ENCODE measurements around the gene DHX16. TPM values are rescaled to one million over a fixed set of nuclear protein-coding genes. Genes with fewer than 3 reads are reported as not detected.
A peak's percentile ranks its signal among the peaks of the same experiment; 100 is the strongest.

Gene DHX16
- total RNA-seq, 1 experiment from 2014 or later = 34.8 TPM

DNA sequence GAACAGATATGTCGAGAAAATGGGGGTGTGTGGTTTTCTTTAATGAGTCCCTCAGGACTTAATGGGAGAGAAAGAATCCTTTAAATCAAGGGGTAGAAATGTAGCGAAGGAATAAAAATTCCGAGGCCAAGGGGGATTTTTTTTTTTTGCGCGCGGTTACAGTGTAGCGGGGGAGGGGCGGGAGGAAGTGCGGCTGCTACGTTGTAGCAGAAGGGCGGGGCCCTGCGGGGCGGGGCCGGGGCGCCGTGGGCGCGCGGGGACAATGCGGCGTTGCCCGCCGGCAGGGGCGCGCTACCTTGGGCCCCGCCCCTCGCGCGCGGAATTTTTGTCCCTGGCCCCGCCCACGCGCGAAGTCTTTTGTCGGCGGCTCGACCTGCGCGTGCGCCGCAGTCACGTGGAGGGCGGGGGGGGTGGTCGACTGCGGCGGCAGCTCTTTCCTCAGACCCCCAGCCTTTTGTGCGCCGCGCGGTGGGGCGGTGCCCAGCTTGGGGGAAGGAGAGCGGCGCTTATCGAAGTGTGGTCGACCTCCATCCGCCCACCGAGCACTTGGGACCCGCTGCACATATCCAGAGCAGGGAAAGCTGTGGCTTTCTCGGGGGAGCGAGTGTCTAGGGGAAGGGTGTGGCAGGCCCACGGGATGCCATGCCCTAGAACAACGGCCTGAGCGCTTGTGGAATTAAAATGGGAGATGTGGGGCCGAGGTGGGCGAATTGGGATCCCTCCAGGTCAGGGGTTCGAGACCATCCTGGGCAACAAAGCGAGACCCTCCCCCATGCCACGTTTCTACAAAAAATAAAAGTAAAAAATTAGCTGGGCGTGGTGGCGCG, 48.6 kb upstream of the DHX16 start:
- no peaks in the 10 kb centered on the region for H3K79me1 ChIP-seq (ENCODE audit: insufficient read depth, low read depth, low read length, poor library complexity, severe bottlenecking)
- no peak overlapping the region for H4K8ac ChIP-seq (replicated peaks; ENCODE audit: insufficient read length, low read depth, low read length)
- H3K79me2 ChIP-seq (ENCODE audit: insufficient read depth, low read length) = peaks cover 11% of the 10 kb centered on the region; the same call in 1 of the 2 replicates
- Mint-ChIP-seq H3K4me1 (peaks cover 34 to 50% of the 10 kb centered on the region in 2 experiments), H3K36me3 (ENCODE audit: insufficient read depth in 1 of 3, low read depth in 3 of 3) (peaks cover 45 to 58% (median 52%) of the 10 kb centered on the region in 3 experiments), H3K9me3 (peaks cover 6 to 7% of the 10 kb centered on the region in 2 experiments; a peak in 4 of 5 replicates), H3K4me3 (peak overlapping the region; percentile 93 to 98), H3K27ac (peak overlapping the region; percentile 99 to 100 (median 99)), H3K27me3 (ENCODE audit: low read depth) (peaks cover 8% of the 10 kb centered on the region; the same call in 1 of the 2 replicates)
- no peak overlapping the region for H2AFZ ChIP-seq (ENCODE audit: low read length)
- no peak overlapping the region for H2BK12ac ChIP-seq (ENCODE audit: insufficient read length, low read depth, low read length)
- H4K20me1 ChIP-seq (ENCODE audit: control insufficient read depth, insufficient read depth, insufficient read length) = no peaks in the 10 kb centered on the region
- no peak overlapping the region for H3K56ac ChIP-seq (ENCODE audit: insufficient read length, low read depth, low read length)
- peak overlapping the region; percentile 76; the same call in 1 of the 2 replicates for H3K14ac ChIP-seq (ENCODE audit: insufficient read depth, low read length)
- H2BK120ac ChIP-seq (ENCODE audit: low read depth, low read length, poor library complexity, severe bottlenecking) = no peak overlapping the region
- no peak overlapping the region for H4K5ac ChIP-seq (ENCODE audit: insufficient read length, low read depth, low read length)
- no peak overlapping the region for H2AK5ac ChIP-seq (ENCODE audit: insufficient read length, low read length)
- TF ChIP-seq, protein P1, sequence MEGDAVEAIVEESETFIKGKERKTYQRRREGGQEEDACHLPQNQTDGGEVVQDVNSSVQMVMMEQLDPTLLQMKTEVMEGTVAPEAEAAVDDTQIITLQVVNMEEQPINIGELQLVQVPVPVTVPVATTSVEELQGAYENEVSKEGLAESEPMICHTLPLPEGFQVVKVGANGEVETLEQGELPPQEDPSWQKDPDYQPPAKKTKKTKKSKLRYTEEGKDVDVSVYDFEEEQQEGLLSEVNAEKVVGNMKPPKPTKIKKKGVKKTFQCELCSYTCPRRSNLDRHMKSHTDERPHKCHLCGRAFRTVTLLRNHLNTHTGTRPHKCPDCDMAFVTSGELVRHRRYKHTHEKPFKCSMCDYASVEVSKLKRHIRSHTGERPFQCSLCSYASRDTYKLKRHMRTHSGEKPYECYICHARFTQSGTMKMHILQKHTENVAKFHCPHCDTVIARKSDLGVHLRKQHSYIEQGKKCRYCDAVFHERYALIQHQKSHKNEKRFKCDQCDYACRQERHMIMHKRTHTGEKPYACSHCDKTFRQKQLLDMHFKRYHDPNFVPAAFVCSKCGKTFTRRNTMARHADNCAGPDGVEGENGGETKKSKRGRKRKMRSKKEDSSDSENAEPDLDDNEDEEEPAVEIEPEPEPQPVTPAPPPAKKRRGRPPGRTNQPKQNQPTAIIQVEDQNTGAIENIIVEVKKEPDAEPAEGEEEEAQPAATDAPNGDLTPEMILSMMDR (conservative IDR thresholded peaks at IDR 0.05) = peak; percentile 52
- peak overlapping the region; percentile 66 for H3K27ac ChIP-seq (ENCODE audit: insufficient read length, low read depth, low read length)
- H3K23ac ChIP-seq (ENCODE audit: insufficient read length, low read depth, low read length) = no peak overlapping the region
- DNase-seq = peak; percentile 85
- peak overlapping the region; percentile 62 for H3K4me2 ChIP-seq (ENCODE audit: insufficient read depth, insufficient read length, low read length)
- WGBS (ENCODE audit: extremely low coverage, insufficient read length, low lambda C conversion rate) = no CpG with 5 or more reads among the region's 71 CpGs
- H4K91ac ChIP-seq (ENCODE audit: insufficient read length, low read depth, low read length) = no peak overlapping the region
- H2BK20ac ChIP-seq (ENCODE audit: low read depth, low read length, poor library complexity, severe bottlenecking) = no peak overlapping the region
- H3K4me1 ChIP-seq (ENCODE audit: insufficient read depth, low read length) = no peaks in the 10 kb centered on the region
- peaks cover 15% of the 10 kb centered on the region for H3K23me2 ChIP-seq (ENCODE audit: insufficient read length, low read depth, low read length, poor library complexity, severe bottlenecking)
- H3K18ac ChIP-seq (ENCODE audit: insufficient read length, low read depth, low read length) = peak overlapping the region; percentile 69
- H3K27me3 ChIP-seq (ENCODE audit: insufficient read depth, low read length) = no peaks in the 10 kb centered on the region
- H3K9me3 ChIP-seq (ENCODE audit: control insufficient read depth, low read depth, low read length) = no peaks in the 10 kb centered on the region
- peak overlapping the region; percentile 86 for H3T11ph ChIP-seq (ENCODE audit: low read length)
- peak overlapping the region; percentile 99 for H3K9ac ChIP-seq (ENCODE audit: extremely low read depth, insufficient read length, low read length)
- H3K4ac ChIP-seq (ENCODE audit: low read depth, low read length) = peak overlapping the region; percentile 78; the same call in 1 of the 2 replicates
- no peak overlapping the region for H2BK15ac ChIP-seq (ENCODE audit: low read depth, low read length)
- no peak overlapping the region for H2BK5ac ChIP-seq (ENCODE audit: insufficient read length, low read length)

Measured in H9 (cell line).